Liver (tissue), 3 donors: ENCODE data around the gene ARRDC1.

Source experiments
- CTCF ChIP-seq: fragments of 150-350 bp; IDR thresholded peaks from 2 replicates; pipeline ENCODE4 v1.5.1; 2017; ENCODE audit warnings: improper control_type of control experiment, low read depth, low read length; ENCODE audit not compliant: missing input control
- EGR1 ChIP-seq, 2 donors: IDR thresholded peaks; 2 replicates each; pipeline ENCODE4 v1.6.1; 2016 to 2018; ENCODE audit warnings: antibody characterized with exemption in 2 of 2, low read depth in 2 of 2
- GABPA ChIP-seq, 2 donors: IDR thresholded peaks in 1 of 2; conservative IDR thresholded peaks in 1 of 2; 2 replicates each; pipeline ENCODE4 v1.6.1; 2016; ENCODE audit warnings: antibody characterized with exemption in 2 of 2, mild to moderate bottlenecking in 1 of 2, moderate library complexity in 1 of 2
- HNF4G ChIP-seq: IDR thresholded peaks from 2 replicates; pipeline ENCODE4 v1.6.1; 2016; ENCODE audit warnings: antibody characterized with exemption
- JUND ChIP-seq, 2 donors: IDR thresholded peaks; 2 replicates each; pipeline ENCODE4 v1.6.1; 2016; ENCODE audit warnings: antibody characterized with exemption in 2 of 2
- MAX ChIP-seq: IDR thresholded peaks from 2 replicates; pipeline ENCODE4 v1.6.1; 2016; ENCODE audit warnings: antibody characterized with exemption
- RAD21 ChIP-seq, 2 donors: IDR thresholded peaks; 2 replicates each; pipeline ENCODE4 v1.6.1; 2016; ENCODE audit warnings: antibody characterized with exemption in 2 of 2, mild to moderate bottlenecking in 2 of 2
- RXRA ChIP-seq, 2 donors: IDR thresholded peaks; 2 replicates each; pipeline ENCODE4 v1.6.1; 2017 to 2018; ENCODE audit warnings: antibody characterized with exemption in 2 of 2, mild to moderate bottlenecking in 1 of 2
- TAF1 ChIP-seq: conservative IDR thresholded peaks from 2 replicates; pipeline ENCODE4 v1.6.1; 2016; ENCODE audit warnings: antibody characterized with exemption, mild to moderate bottlenecking
- YY1 ChIP-seq: IDR thresholded peaks from 2 replicates; pipeline ENCODE4 v1.6.1; 2016; ENCODE audit warnings: antibody characterized with exemption, mild to moderate bottlenecking
- ZBTB33 ChIP-seq: IDR thresholded peaks from 2 replicates; pipeline ENCODE4 v1.6.1; 2016; ENCODE audit warnings: antibody characterized with exemption
- TF ChIP-seq, protein P1 (sequence below): IDR thresholded peaks from 2 replicates; pipeline ENCODE4 v1.6.1; 2016; ENCODE audit warnings: antibody characterized with exemption
- TF ChIP-seq, protein P2 (sequence below): IDR thresholded peaks from 2 replicates; pipeline ENCODE4 v1.6.1; 2016; ENCODE audit warnings: antibody characterized with exemption, mild to moderate bottlenecking
- donor health status: healthy.
- donor health status: healthy.

- TF ChIP-seq CTCF (no peak), TAF1 (no peak), YY1 (no peak), RAD21 (IDR thresholded peaks at IDR 0.05) (no peak), GABPA (IDR thresholded peaks at IDR 0.05 in 1 of 2, conservative IDR thresholded peaks at IDR 0.05 in 1 of 2) (no peak), RXRA (IDR thresholded peaks at IDR 0.05) (no peak), JUND (IDR thresholded peaks at IDR 0.05) (no peak), MAX (no peak), ZBTB33 (no peak), HNF4G (no peak), EGR1 (IDR thresholded peaks at IDR 0.05; ENCODE audit: low read depth in 2 of 2) (no peak)
- TF ChIP-seq, protein P1, sequence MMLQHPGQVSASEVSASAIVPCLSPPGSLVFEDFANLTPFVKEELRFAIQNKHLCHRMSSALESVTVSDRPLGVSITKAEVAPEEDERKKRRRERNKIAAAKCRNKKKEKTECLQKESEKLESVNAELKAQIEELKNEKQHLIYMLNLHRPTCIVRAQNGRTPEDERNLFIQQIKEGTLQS = no peak
- TF ChIP-seq, protein P2, sequence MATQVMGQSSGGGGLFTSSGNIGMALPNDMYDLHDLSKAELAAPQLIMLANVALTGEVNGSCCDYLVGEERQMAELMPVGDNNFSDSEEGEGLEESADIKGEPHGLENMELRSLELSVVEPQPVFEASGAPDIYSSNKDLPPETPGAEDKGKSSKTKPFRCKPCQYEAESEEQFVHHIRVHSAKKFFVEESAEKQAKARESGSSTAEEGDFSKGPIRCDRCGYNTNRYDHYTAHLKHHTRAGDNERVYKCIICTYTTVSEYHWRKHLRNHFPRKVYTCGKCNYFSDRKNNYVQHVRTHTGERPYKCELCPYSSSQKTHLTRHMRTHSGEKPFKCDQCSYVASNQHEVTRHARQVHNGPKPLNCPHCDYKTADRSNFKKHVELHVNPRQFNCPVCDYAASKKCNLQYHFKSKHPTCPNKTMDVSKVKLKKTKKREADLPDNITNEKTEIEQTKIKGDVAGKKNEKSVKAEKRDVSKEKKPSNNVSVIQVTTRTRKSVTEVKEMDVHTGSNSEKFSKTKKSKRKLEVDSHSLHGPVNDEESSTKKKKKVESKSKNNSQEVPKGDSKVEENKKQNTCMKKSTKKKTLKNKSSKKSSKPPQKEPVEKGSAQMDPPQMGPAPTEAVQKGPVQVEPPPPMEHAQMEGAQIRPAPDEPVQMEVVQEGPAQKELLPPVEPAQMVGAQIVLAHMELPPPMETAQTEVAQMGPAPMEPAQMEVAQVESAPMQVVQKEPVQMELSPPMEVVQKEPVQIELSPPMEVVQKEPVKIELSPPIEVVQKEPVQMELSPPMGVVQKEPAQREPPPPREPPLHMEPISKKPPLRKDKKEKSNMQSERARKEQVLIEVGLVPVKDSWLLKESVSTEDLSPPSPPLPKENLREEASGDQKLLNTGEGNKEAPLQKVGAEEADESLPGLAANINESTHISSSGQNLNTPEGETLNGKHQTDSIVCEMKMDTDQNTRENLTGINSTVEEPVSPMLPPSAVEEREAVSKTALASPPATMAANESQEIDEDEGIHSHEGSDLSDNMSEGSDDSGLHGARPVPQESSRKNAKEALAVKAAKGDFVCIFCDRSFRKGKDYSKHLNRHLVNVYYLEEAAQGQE = no peak
These were observed 30.1 kb upstream of the ARRDC1 start for GRCh38 chr9:137575364-137575715.
